H9 (cell line): ENCODE measurements around the gene RIOK2. TPM values are rescaled to one million over a fixed set of nuclear protein-coding genes. Genes with fewer than 3 reads are reported as not detected.

ENCODE experiments used
- DNase-seq: peaks from one replicate; pipeline ENCODE4 v3.0.0-alpha.2; 2017
- H2AFZ ChIP-seq: one replicate; pipeline ENCODE4 v1.6.1; 2013; ENCODE audit warnings: mild to moderate bottlenecking, low read length, control low read depth, moderate library complexity
- H2AK5ac ChIP-seq: 2 replicates; pipeline ENCODE4 v1.6.1; 2013; ENCODE audit warnings: low read length, control low read depth, mixed read lengths; ENCODE audit not compliant: insufficient read length
- H2BK120ac ChIP-seq: one replicate; pipeline ENCODE4 v1.6.1; 2013; ENCODE audit warnings: low read depth, mild to moderate bottlenecking, low read length, control low read depth, inconsistent platforms; ENCODE audit not compliant: poor library complexity, severe bottlenecking
- H2BK12ac ChIP-seq: 2 replicates; pipeline ENCODE4 v1.6.1; 2013; ENCODE audit warnings: low read length, control low read depth, mixed read lengths, low read depth; ENCODE audit not compliant: insufficient read length
- H2BK15ac ChIP-seq: 2 replicates; pipeline ENCODE4 v1.6.1; 2013; ENCODE audit warnings: low read depth, low read length, control low read depth
- H2BK20ac ChIP-seq: one replicate; pipeline ENCODE4 v1.6.1; 2013; ENCODE audit warnings: low read depth, mild to moderate bottlenecking, low read length, control low read depth, inconsistent platforms; ENCODE audit not compliant: poor library complexity, severe bottlenecking
- H2BK5ac ChIP-seq: 2 replicates; pipeline ENCODE4 v1.6.1; 2013; ENCODE audit warnings: low read length, control low read depth, mixed read lengths; ENCODE audit not compliant: insufficient read length
- H3K14ac ChIP-seq: 2 replicates; pipeline ENCODE4 v1.6.1; 2013; ENCODE audit warnings: low read length, control low read depth; ENCODE audit not compliant: insufficient read depth
- H3K18ac ChIP-seq: 2 replicates; pipeline ENCODE4 v1.6.1; 2013; ENCODE audit warnings: low read depth, mild to moderate bottlenecking, mixed read lengths, low read length, control low read depth; ENCODE audit not compliant: insufficient read length
- H3K23ac ChIP-seq: 2 replicates; pipeline ENCODE4 v1.6.1; 2013; ENCODE audit warnings: low read length, control low read depth, mixed read lengths, low read depth; ENCODE audit not compliant: insufficient read length
- H3K23me2 ChIP-seq: 2 replicates; pipeline ENCODE4 v1.6.1; 2013; ENCODE audit warnings: low read depth, mild to moderate bottlenecking, mixed read lengths, low read length, control low read depth; ENCODE audit not compliant: insufficient read length, poor library complexity, severe bottlenecking
- H3K27ac ChIP-seq: 2 replicates; pipeline ENCODE4 v1.5.1; 2013; ENCODE audit warnings: low read length, control low read depth, mixed read lengths, low read depth; ENCODE audit not compliant: insufficient read length
- H3K27me3 ChIP-seq: 2 replicates; pipeline ENCODE4 v1.6.1; 2013; ENCODE audit warnings: low read length, control low read depth, inconsistent platforms; ENCODE audit not compliant: insufficient read depth
- H3K4ac ChIP-seq: 2 replicates; pipeline ENCODE4 v1.6.1; 2013; ENCODE audit warnings: low read depth, mild to moderate bottlenecking, control low read depth, inconsistent platforms, low read length, moderate library complexity
- H3K4me1 ChIP-seq: 2 replicates; pipeline ENCODE4 v1.6.1; 2013; ENCODE audit warnings: low read length, control low read depth, inconsistent platforms; ENCODE audit not compliant: insufficient read depth
- H3K4me2 ChIP-seq: 2 replicates; pipeline ENCODE4 v1.6.1; 2013; ENCODE audit warnings: low read length, control low read depth, mixed read lengths; ENCODE audit not compliant: insufficient read length, insufficient read depth
- H3K56ac ChIP-seq: 2 replicates; pipeline ENCODE4 v1.6.1; 2013; ENCODE audit warnings: low read depth, mild to moderate bottlenecking, mixed read lengths, low read length, control low read depth; ENCODE audit not compliant: insufficient read length
- H3K79me1 ChIP-seq: 2 replicates; pipeline ENCODE4 v1.6.1; 2013; ENCODE audit warnings: low read depth, mild to moderate bottlenecking, moderate library complexity, low read length, control low read depth, inconsistent platforms; ENCODE audit not compliant: insufficient read depth, poor library complexity, severe bottlenecking
- H3K79me2 ChIP-seq: 2 replicates; pipeline ENCODE4 v1.6.1; 2013; ENCODE audit warnings: low read length, control low read depth, inconsistent platforms; ENCODE audit not compliant: insufficient read depth
- H3K9ac ChIP-seq: 2 replicates; pipeline ENCODE4 v1.6.1; 2013; ENCODE audit warnings: low read length, control low read depth, mixed read lengths; ENCODE audit not compliant: insufficient read length; ENCODE audit errors: extremely low read depth
- H3K9me3 ChIP-seq: one replicate; pipeline ENCODE4 v1.6.1; 2013; ENCODE audit warnings: low read depth, low read length, inconsistent platforms; ENCODE audit not compliant: control insufficient read depth
- H3T11ph ChIP-seq: one replicate; pipeline ENCODE4 v1.6.1; 2013; ENCODE audit warnings: mild to moderate bottlenecking, low read length, control low read depth, inconsistent platforms
- H4K20me1 ChIP-seq: one replicate; pipeline ENCODE4 v1.6.1; 2013; ENCODE audit not compliant: control insufficient read depth, insufficient read length, insufficient read depth
- H4K5ac ChIP-seq: 2 replicates; pipeline ENCODE4 v1.6.1; 2013; ENCODE audit warnings: low read depth, mild to moderate bottlenecking, mixed read lengths, low read length, control low read depth; ENCODE audit not compliant: insufficient read length
- H4K8ac ChIP-seq: replicated peaks from 2 replicates; pipeline ENCODE4 v1.6.1; 2013; ENCODE audit warnings: low read length, control low read depth, mixed read lengths, low read depth; ENCODE audit not compliant: insufficient read length
- H4K91ac ChIP-seq: 2 replicates; pipeline ENCODE4 v1.6.1; 2013; ENCODE audit warnings: low read depth, mild to moderate bottlenecking, moderate library complexity, mixed read lengths, low read length, control low read depth; ENCODE audit not compliant: insufficient read length
- H3K27ac Mint-ChIP-seq, 3 experiments: 2 replicates in 2 of 3; 3 replicates in 1 of 3; pipeline ENCODE4 v1.8.0; 2020 to 2021; ENCODE audit warnings: mixed read lengths in 3 of 3, mild to moderate bottlenecking in 1 of 3, moderate library complexity in 1 of 3
- H3K27me3 Mint-ChIP-seq: 2 replicates; pipeline ENCODE4 v1.8.0; 2021; ENCODE audit warnings: low read depth, mild to moderate bottlenecking, moderate library complexity, mixed read lengths
- H3K36me3 Mint-ChIP-seq, 3 experiments: 2 replicates in 2 of 3; 3 replicates in 1 of 3; pipeline ENCODE4 v1.8.0; 2020 to 2021; ENCODE audit warnings: low read depth in 3 of 3, mixed read lengths in 3 of 3; ENCODE audit not compliant: insufficient read depth in 1 of 3
- H3K4me1 Mint-ChIP-seq, 2 experiments: 2 replicates each; pipeline ENCODE4 v1.8.0; 2020; ENCODE audit warnings: mixed read lengths in 2 of 2
- H3K4me3 Mint-ChIP-seq, 2 experiments: 2 replicates in 1 of 2; 3 replicates in 1 of 2; pipeline ENCODE4 v1.8.0; 2020 to 2021; ENCODE audit warnings: mild to moderate bottlenecking in 2 of 2, mixed read lengths in 2 of 2, moderate library complexity in 1 of 2
- H3K9me3 Mint-ChIP-seq, 2 experiments: 2 replicates in 1 of 2; 3 replicates in 1 of 2; pipeline ENCODE4 v1.8.0; 2020; ENCODE audit warnings: mild to moderate bottlenecking in 2 of 2, mixed read lengths in 2 of 2, moderate library complexity in 1 of 2
- WGBS: extraction: QIAGEN DNeasy Blood & Tissue Kit; methylation state at CpG from one replicate; pipeline ENCODE4 v1.1.7; 2013; ENCODE audit warnings: missing lambda C conversion rate, low lambda C conversion rate, mixed read lengths; ENCODE audit not compliant: insufficient read length; ENCODE audit errors: extremely low coverage; 5-methylcytosine and 5-hydroxymethylcytosine counted together
- total RNA-seq: library from RNA; stranded (reverse); gene quantifications from 2 replicates; pipeline ENCODE4 v1.2.1, GENCODE V29; 2021
- TF ChIP-seq, protein P1 (sequence below): fragments of 200-600 bp; sonication (generic); conservative IDR thresholded peaks from 3 replicates; pipeline ENCODE4 v1.8.0; 2021; ENCODE audit warnings: antibody characterized with exemption, mild to moderate bottlenecking

RIOK2 gene
- total RNA-seq, 1 experiment from 2014 or later: 39.5 TPM

DNA sequence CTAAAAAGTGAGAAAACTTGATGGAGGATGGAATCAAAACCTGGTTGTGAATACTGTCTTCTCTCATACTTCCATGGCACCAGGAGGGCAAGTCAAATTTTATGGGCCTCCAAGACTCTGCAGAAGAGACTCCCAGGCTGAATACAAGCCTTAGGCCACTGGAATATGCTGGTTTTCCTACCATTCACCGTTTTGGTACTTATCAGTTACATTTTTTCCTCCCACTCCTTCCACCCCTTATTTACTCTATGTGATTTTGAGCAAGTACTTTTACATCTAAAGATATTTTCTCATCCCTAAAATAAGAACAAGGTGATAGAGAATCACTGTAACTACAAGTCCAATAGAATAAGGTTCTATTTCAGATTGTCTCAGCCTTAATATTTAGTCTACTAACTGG is 32.6 kb downstream of the RIOK2 start:
- Histone ChIP-seq H3K9ac (no peak overlapping the region), H3K27ac (no peak overlapping the region), H2BK5ac (no peak overlapping the region), H3K4me2 (no peak overlapping the region), H2BK20ac (no peak overlapping the region), H3K23me2 (no peaks in the 10 kb centered on the region), H3K79me2 (no peaks in the 10 kb centered on the region), H3K18ac (no peak overlapping the region), H3K56ac (no peak overlapping the region), H4K8ac (no peak overlapping the region), H3K79me1 (no peaks in the 10 kb centered on the region), H3K14ac (no peak overlapping the region), H4K5ac (no peak overlapping the region), H2BK120ac (no peak overlapping the region), H4K20me1 (no peaks in the 10 kb centered on the region), H3K27me3 (no peaks in the 10 kb centered on the region), H3K4me1 (no peaks in the 10 kb centered on the region), H2AFZ (no peak overlapping the region), H4K91ac (no peak overlapping the region), H3K23ac (no peak overlapping the region), H3T11ph (no peak overlapping the region), H3K4ac (no peak overlapping the region), H2BK12ac (no peak overlapping the region), H2AK5ac (no peak overlapping the region), H2BK15ac (no peak overlapping the region), H3K9me3 (no peaks in the 10 kb centered on the region)
- DNase-seq: no peak
- TF ChIP-seq, protein P1, sequence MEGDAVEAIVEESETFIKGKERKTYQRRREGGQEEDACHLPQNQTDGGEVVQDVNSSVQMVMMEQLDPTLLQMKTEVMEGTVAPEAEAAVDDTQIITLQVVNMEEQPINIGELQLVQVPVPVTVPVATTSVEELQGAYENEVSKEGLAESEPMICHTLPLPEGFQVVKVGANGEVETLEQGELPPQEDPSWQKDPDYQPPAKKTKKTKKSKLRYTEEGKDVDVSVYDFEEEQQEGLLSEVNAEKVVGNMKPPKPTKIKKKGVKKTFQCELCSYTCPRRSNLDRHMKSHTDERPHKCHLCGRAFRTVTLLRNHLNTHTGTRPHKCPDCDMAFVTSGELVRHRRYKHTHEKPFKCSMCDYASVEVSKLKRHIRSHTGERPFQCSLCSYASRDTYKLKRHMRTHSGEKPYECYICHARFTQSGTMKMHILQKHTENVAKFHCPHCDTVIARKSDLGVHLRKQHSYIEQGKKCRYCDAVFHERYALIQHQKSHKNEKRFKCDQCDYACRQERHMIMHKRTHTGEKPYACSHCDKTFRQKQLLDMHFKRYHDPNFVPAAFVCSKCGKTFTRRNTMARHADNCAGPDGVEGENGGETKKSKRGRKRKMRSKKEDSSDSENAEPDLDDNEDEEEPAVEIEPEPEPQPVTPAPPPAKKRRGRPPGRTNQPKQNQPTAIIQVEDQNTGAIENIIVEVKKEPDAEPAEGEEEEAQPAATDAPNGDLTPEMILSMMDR: no peak
- no CpG with 5 or more reads among the region's 1 CpG for WGBS
- Mint-ChIP-seq H3K36me3 (no peaks in the 10 kb centered on the region), H3K27ac (no peak overlapping the region), H3K4me3 (no peak overlapping the region), H3K27me3 (no peaks in the 10 kb centered on the region), H3K9me3 (no peaks in the 10 kb centered on the region; a peak in 2 of 5 replicates), H3K4me1 (peaks cover 0 to 4% of the 10 kb centered on the region in 2 experiments; a peak in 2 of 4 replicates)
